HL-60/S4 treated with retinoic acid at 250 ng/mL for 4 days and 3 days (cell line): ENCODE data around the gene CLCN4.

Source experiments
- in situ Hi-C: fragments of 300-500 bp; cut with MboI; formaldehyde crosslinking; loops from 2 replicates; pipeline ENCODE4 v1.7.0; 2022; ENCODE audit warnings: low sequenced_read_pairs

The CLCN4 gene

GRCh38 chrX:10156199-10157031, at the start of gene CLCN4:
Gene CLCN4, plus strand, starts transcription at chrX:10156975. Its CDS starts 28,058 bp downstream, at chrX:10185033.
- in situ Hi-C loops: no loop called here

- in situ Hi-C loops: loop anchor here (25.0 kb wide), 1 partner anchor 120 kb away; no protein-coding TSS in a partner anchor
Observed at GRCh38 chrX:10107483-10107882, 49.3 kb upstream of the CLCN4 start.

- in situ Hi-C loops: loop anchor here (25.0 kb wide), 1 partner anchor 121 kb away; no protein-coding TSS in a partner anchor
Observed at GRCh38 chrX:10108288-10108687, 48.5 kb upstream of the CLCN4 start.

- in situ Hi-C loops: loop anchor here (10.0 to 25.0 kb wide), 2 partner anchors 122 to 235 kb away; no protein-coding TSS in a partner anchor
Observed at GRCh38 chrX:10109695-10110094, 47.1 kb upstream of the CLCN4 start.

- in situ Hi-C loops: loop anchor here (10.0 to 25.0 kb wide), 2 partner anchors 123 to 236 kb away; no protein-coding TSS in a partner anchor
Observed at GRCh38 chrX:10110316-10110935, 46.3 kb upstream of the CLCN4 start.

GRCh38 chrX:10110984-10111363, 45.8 kb upstream of the CLCN4 start:
- in situ Hi-C loops: loop anchor here (10.0 to 25.0 kb wide), 2 partner anchors 124 to 236 kb away; no protein-coding TSS in a partner anchor

- in situ Hi-C loops: loop anchor here (10.0 to 25.0 kb wide), 2 partner anchors 124 to 237 kb away; no protein-coding TSS in a partner anchor
Observed at GRCh38 chrX:10111364-10112148, 45.2 kb upstream of the CLCN4 start.

GRCh38 chrX:10112510-10112909, 44.3 kb upstream of the CLCN4 start:
- in situ Hi-C loops: loop anchor here (10.0 to 25.0 kb wide), 2 partner anchors 125 to 238 kb away; no protein-coding TSS in a partner anchor

GRCh38 chrX:10115082-10115481, 41.7 kb upstream of the CLCN4 start:
- in situ Hi-C loops: loop anchor here (10.0 to 25.0 kb wide), 2 partner anchors 128 to 240 kb away; no protein-coding TSS in a partner anchor

GRCh38 chrX:10117301-10117700, 39.5 kb upstream of the CLCN4 start:
- in situ Hi-C loops: loop anchor here (10.0 to 25.0 kb wide), 2 partner anchors 130 to 242 kb away; no protein-coding TSS in a partner anchor

- in situ Hi-C loops: loop anchor here (10.0 to 25.0 kb wide), 2 partner anchors 131 to 243 kb away; no protein-coding TSS in a partner anchor
Observed at GRCh38 chrX:10117864-10118377, 38.9 kb upstream of the CLCN4 start.

- in situ Hi-C loops: loop anchor here (10.0 to 25.0 kb wide), 2 partner anchors 131 to 244 kb away; no protein-coding TSS in a partner anchor
Observed at GRCh38 chrX:10118530-10118929, 38.2 kb upstream of the CLCN4 start.

- in situ Hi-C loops: loop anchor here (10.0 to 25.0 kb wide), 2 partner anchors 132 to 245 kb away; no protein-coding TSS in a partner anchor
Observed at GRCh38 chrX:10119399-10119990, 37.3 kb upstream of the CLCN4 start.

- in situ Hi-C loops: loop anchor here (25.0 kb wide), 1 partner anchor 133 kb away; no protein-coding TSS in a partner anchor
Observed at GRCh38 chrX:10120331-10120730, 36.4 kb upstream of the CLCN4 start.

- in situ Hi-C loops: loop anchor here (25.0 kb wide), 1 partner anchor 134 kb away; no protein-coding TSS in a partner anchor
Observed at GRCh38 chrX:10120828-10121227, 35.9 kb upstream of the CLCN4 start.

GRCh38 chrX:10121787-10122186, 35.0 kb upstream of the CLCN4 start:
- in situ Hi-C loops: loop anchor here (25.0 kb wide), 1 partner anchor 134 kb away; no protein-coding TSS in a partner anchor

- in situ Hi-C loops: loop anchor here (25.0 kb wide), 1 partner anchor 137 kb away; no protein-coding TSS in a partner anchor
Observed at GRCh38 chrX:10124506-10125247, 32.1 kb upstream of the CLCN4 start.

GRCh38 chrX:10125248-10125615, 31.5 kb upstream of the CLCN4 start:
- in situ Hi-C loops: no loop called here

GRCh38 chrX:10126044-10126443, 30.7 kb upstream of the CLCN4 start:
- in situ Hi-C loops: no loop called here
